NT2/D1 (cell line): Measurements from ENCODE around the gene SMIM1.

ENCODE experiments used
- SUZ12 ChIP-seq: IDR thresholded peaks from 2 replicates; pipeline ENCODE4 v1.6.1; 2011; ENCODE audit not compliant: insufficient read length, insufficient read depth; ENCODE audit errors: extremely low read depth
- YY1 ChIP-seq: IDR thresholded peaks from 2 replicates; pipeline ENCODE4 v1.6.1; 2011; ENCODE audit not compliant: insufficient read length, insufficient read depth

DNA sequence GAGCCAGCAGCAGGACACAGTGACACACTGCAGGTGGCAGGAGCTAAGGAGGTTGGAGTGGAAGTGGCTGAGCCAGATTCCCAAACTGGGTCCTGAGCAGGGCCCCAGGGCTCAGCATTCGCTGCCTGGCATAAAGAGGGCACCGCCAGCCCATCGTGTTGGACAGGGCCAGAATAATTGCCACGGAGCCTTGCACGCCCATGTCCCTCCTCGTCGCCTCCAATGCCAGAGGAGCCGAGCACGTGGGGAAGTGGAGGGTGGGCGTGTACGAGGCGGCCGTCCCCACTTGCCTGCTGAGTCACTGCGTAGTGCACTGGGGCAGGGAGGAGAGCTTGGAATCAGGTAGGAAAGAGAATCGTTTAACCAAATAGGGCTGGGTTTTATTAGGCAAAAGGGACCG, 49.9 kb downstream of the SMIM1 start:
- no peak for TF ChIP-seq YY1
- TF ChIP-seq SUZ12, result no peak
